GM18508 (cell line): ENCODE results near the gene UBB.
A peak's percentile ranks its signal among the peaks of the same experiment; 100 is the strongest.
"Not testable (repeated sequence)": the region's sequence is repeated elsewhere in the genome, so short reads cannot be mapped to it uniquely, and the experiment has no call there.

Experiments used
- ATAC-seq: cut with Tn5 transposase; IDR thresholded peaks from one replicate; pipeline ENCODE4 v1.9.1; 2021; ENCODE audit warnings: moderate number of reproducible peaks; ENCODE audit not compliant: insufficient read depth, unreplicated experiment

Gene UBB

DNA sequence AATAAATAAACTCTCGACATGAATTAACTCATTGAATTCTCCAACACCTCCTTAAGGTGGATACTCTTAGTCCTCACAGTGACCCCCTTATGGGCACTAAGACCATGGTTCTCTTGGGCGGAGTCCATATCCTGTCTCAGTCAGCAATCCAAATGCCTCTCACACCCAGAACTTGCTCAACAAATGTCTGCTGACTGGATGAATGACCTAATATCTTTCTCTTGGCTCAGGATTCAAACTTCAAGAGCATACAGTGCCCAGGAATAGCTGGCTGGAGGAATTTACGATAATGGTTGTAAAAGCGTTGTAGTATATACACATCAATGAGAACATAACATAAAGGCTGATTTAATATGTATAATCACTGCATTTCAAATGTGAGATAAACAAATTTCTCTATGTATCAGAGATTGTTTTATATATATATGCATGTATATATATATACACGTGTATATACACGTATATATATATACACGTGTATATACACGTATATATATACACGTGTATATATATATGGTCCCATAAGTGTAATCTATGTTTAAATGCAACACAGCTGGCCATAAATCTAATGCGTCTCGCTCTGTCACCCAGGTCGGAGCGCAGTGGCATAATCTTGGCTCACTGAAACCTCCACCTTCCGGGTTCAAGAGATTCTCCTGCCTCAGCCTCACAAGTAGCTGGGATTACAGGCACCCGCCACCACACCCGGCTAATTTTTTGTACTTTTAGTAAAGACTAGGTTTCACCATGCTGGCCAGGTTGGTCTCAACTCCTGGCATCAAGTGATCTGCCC is 6.5 kb upstream of the UBB start:
- ATAC-seq = no peak

DNA sequence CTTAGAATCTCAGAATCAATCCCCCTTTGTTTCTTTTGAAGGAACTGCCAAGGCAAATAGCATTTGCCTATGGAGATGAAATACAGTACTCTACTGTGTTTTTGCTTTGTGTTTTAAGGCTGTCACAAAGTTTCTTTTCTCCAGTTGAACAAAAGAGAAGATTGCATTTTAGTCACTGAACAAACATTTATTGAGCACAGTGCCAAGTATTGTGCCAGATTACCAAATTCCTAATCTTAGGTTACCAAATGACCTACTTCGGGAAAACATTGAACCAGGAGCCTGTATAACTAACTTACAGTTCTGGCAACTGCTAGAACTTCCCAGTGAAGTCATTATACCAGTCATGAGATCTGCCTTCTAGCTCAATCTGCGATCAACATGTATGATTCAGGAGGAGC is 3.0 kb upstream of the UBB start:
- no peak for ATAC-seq

- no peak for ATAC-seq
Measured at GRCh38 chr17:16378636-16379282, 2.1 kb upstream of the UBB start.

DNA sequence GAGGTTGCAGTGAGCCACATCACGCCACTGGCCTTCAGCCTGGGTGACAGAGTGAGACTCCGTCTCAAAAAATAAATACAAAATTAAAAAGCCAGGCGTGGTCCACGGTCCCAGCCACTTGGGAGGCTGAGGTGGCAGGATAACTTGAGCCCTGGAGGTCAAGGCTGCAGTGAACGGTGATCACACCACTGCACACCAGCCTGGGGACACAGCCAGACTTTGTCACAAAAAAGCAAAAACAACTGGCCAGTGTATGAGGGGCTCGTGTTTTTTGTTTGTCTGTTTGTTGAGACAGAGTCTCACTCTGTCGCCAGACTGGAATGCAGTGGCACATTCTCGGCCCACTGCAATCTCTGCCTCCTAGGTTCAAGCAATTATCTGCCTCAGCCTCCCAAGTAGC is 1.2 kb upstream of the UBB start:
- no peak for ATAC-seq

GRCh38 chr17:16381496-16381820 is 567 bp downstream of the UBB start:
- no peak for ATAC-seq

DNA sequence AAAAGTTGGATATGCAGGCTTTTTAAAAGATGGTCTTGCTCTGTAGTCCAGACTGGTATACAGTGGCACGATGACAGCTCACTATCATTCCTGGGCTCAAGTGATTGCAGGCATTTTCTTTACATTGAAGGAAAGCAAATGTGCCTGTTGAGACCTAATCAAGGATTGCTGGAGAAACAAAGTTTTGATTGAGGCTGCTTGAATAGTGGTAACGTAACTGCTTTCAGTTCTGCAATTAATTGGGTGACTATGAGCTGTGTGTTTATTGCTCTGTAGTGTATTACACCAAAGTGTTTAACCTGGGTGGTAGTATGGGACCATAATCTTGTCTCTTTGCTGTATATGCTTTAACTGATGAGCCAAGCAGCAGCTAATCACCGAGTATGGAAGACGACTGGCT is 2.3 kb downstream of the UBB start:
- no peak for ATAC-seq

DNA sequence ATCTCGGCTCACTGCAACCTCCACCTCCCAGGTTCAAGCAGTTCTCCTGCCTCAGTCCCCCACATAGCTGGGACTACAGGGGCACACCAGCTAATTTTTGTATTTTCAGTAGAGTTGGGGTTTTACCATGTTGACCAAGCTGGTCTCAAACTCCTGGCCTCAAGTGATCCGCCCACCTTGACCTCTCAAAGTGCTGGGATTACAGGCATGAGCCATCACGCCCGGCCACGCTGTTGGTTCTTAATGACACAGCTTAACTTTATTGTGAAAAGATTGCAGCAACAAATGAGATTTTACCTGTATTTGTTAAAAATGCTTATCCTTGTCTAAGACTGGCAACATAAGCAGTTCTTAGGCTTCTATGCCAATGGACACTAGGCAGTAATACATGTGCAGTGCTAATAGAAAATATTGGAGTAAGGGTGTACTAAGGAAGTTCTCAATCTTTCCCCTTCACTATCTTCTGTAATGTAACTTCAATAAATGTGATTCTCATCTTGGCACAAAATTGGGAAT is 2.9 kb downstream of the UBB start:
- no peak for ATAC-seq

GRCh38 chr17:16384557-16384956 is 3.7 kb downstream of the UBB start:
- ATAC-seq = no peak

DNA sequence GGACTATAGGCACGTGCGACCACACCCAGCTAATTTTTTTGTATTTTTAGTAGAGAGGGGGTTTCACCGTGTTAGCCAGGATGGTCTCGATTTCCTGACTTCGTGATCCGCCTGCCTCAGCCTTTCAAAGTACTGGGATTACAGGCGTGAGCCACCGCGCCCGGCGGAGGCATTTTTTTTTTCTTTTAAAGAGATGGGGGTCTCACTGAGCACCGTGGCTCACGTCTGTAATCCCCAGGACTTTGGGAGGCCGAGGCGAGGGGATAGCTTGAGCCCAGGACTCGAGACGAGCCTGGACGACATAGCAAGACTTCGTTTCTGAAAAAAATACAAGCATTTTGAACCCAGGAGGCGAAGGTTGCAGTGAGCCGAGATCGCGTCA is 5.2 kb downstream of the UBB start:
- ATAC-seq = not testable (repeated sequence)

DNA sequence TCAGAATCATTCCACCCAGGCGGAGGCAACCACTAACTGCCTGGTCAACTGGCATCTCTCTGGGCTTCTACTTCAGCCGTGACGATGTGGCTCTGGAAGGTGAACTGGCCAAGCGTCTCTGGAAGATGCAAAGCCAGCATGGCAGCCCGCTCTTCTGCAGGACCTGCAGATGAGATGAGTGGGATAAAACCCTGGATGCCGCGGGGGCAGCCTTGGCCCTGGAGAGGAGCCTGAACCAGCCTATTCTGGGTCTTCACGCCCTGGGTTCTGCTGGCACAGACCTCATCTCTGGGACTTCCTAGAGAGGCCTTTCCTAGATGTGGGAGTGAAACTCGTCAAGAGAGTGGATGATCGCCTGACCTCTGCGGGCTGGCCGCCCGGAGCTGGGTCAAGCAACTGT is 10.6 kb downstream of the UBB start:
- ATAC-seq = no peak

GRCh38 chr17:16392491-16392890 is 11.6 kb downstream of the UBB start:
- not testable (repeated sequence) for ATAC-seq

- not testable (repeated sequence) for ATAC-seq
Measured at GRCh38 chr17:16395887-16396286, 15.0 kb downstream of the UBB start.

GRCh38 chr17:16396693-16397092 is 15.8 kb downstream of the UBB start:
- not testable (repeated sequence) for ATAC-seq

DNA sequence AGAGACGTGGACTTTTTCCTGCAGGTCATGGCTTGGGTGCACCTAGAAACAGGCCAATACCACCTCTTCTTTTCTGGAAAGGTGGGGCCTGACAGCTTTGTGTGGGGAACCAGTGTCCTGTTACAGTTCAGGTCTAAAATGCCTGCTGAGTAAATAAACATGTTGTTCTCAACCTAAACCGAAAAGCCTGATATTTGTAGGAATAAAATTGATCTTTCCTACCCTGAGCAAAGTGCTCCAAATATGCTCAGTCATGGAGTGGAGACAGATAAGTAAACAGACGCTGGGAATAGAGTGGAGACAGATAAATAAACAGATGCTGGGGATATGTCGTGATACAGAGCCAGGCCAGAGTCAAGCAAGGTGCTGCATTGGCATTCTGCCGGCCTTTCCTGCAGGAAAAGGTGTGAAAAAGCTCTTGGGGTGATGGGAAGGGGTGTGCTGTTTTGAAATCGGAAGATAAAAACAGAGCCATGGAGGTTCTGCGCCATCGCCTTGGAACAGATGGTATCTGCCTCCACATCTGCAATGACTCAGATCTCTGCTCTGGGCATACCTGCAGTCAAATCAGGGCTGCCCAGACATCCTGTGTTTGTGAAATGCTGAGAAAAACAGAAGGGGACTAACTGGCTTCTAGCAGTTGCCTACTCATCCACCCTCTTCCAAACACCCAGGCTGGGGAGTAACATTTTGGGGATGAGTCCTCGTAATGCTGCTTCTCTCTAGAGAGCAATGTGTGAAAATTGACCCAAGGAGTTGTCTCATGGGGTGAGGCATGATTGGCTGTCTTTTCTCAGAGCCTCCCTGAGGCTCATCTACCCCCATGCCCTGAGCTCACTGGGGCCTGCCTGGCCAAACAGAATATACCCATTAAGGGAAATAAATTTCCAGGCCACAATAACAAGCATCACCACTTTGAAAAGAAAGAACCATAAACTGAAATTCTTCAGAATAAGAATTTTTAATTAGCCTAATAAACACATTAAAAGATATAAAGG is 17.7 kb downstream of the UBB start:
- peak; percentile 61 for ATAC-seq

DNA sequence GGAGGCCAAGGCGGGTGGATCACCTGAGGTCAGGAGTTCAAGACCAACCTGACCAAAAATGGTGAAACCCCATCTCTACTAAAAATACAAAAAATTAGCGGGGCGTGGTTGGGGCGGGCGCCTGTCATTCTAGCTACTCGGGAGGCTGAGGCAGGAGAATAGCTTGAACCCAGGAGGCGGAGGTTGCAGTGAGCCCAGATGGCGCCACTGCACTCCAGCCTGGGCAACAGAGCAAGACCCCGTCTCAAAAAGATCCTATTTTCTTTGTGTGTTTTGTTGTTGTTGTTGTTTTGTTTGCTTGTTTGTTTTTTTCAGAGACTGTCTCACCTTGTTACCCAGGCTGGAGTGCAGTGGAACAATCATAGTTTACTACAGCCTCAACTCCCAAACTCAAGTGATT is 23.0 kb downstream of the UBB start:
- not testable (repeated sequence) for ATAC-seq

DNA sequence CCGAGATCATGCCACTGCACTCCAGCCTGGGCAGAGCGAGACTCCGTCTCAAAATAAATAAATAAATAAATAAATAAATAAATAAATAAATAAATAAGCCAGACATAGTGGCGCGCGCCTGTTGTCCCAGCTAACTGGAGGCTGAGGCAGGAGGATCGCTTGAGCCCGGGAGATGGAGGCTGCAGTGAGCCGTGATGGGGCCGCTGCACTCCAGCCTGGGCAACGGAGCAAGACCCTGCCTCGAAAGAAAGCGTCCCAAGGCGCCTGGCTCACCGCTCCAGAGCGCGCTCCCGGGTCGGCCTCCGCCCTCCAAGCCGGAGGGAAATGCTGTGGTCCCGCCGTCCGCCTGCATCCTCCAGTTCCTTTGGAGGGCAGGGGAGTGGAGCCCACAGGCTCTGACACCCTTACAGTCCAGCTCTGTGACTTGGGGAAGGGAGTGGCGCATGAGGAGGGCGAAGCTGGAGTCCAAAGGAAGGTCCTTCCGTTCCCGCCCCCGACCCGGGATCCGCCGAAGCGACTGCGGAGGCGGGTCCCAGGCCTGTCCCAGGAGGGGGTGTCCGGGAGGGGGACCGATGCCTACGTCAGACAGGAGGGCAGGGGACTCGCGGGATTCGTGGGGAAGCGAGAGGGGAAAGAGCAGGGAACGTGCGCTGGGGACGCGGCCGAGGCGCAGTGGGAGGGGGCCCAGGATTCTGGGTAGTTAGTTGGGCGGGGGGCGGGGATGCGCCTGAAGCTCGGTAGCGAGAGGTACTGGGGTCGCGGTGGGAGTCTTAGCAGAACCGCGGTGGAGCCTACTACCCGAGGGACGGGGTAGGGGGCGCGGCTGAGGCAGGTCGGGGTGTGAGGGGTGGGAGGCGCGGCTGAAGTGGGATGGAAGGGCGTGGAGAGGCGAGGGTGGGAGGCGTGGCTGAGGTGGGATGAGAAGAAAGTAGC is 26.1 kb downstream of the UBB start:
- no peak for ATAC-seq

- peak; percentile 81 for ATAC-seq
Measured at GRCh38 chr17:16407911-16408588, 27.2 kb downstream of the UBB start.

GRCh38 chr17:16415031-16415924 is 34.4 kb downstream of the UBB start, which contains the start of gene TRPV2:
Gene TRPV2 (plus strand): TSS chr17:16415571. CDS start chr17:16417669, 2,098 bp downstream.
- ATAC-seq = no peak
